Activated T-helper 2 cell treated with anti-CD3 and anti-CD28 coated beads, Interferon-gamma antibody, Interleukin-2, Interleukin-4, amounts not matched to agents 10 μg/mL and 5 μg/mL and 100 μg/mL, durations not matched to agents 14 hours and 24 hours and 36 hours (primary cell): ENCODE results near the gene TMEM41B. TPM values are rescaled to one million over a fixed set of nuclear protein-coding genes. Genes with fewer than 3 reads are reported as not detected.

Experiments
- DNase-seq: peaks from one replicate; pipeline ENCODE4 v3.0.0; 2021; ENCODE audit warnings: low spot score
- H3K27ac Mint-ChIP-seq: one replicate; pipeline ENCODE4 v1.8.0; 2021; ENCODE audit warnings: mixed read lengths
- H3K27me3 Mint-ChIP-seq: one replicate; pipeline ENCODE4 v1.8.0; 2021; ENCODE audit warnings: low read depth, mixed read lengths
- H3K36me3 Mint-ChIP-seq: one replicate; pipeline ENCODE4 v1.8.0; 2021; ENCODE audit warnings: low read depth, mixed read lengths
- H3K4me1 Mint-ChIP-seq: one replicate; pipeline ENCODE4 v1.8.0; 2021; ENCODE audit warnings: low read depth, mixed read lengths
- H3K4me3 Mint-ChIP-seq: one replicate; pipeline ENCODE4 v1.8.0; 2021; ENCODE audit warnings: low read depth, mild to moderate bottlenecking, moderate library complexity, mixed read lengths
- H3K9me3 Mint-ChIP-seq: one replicate; pipeline ENCODE4 v1.8.0; 2021; ENCODE audit warnings: mixed read lengths
- intact Hi-C: fragments of 100-400 bp; cut with micrococcal nuclease; formaldehyde crosslinking; loops from one replicate; pipeline ENCODE4 v1.15.1; 2023
- total RNA-seq: library from RNA; stranded (reverse); gene quantifications from 2 replicates; pipeline ENCODE4 v1.2.3, GENCODE V29; 2022

The TMEM41B gene
- total RNA-seq, 1 donor from 2014 or later = 29.8 TPM

- DNase-seq = peak; percentile 71
- H3K27me3 Mint-ChIP-seq = no peaks in the 10 kb centered on the region
- H3K4me3 Mint-ChIP-seq = peak overlapping the region; percentile 56
- peaks cover 26% of the 10 kb centered on the region for H3K36me3 Mint-ChIP-seq
- H3K27ac Mint-ChIP-seq = peak overlapping the region; percentile 40
- intact Hi-C loops = loop anchor here (1.0 kb wide), 2 partner anchors 16 to 34 kb away; partner anchors contain the start of gene TMEM41B
- peaks cover 17% of the 10 kb centered on the region for H3K4me1 Mint-ChIP-seq
- H3K9me3 Mint-ChIP-seq = no peaks in the 10 kb centered on the region
These were observed 33.6 kb downstream of the TMEM41B start for GRCh38 chr11:9280655-9281301.

GRCh38 chr11:9277176-9277575, 37.2 kb downstream of the TMEM41B start:
- Mint-ChIP-seq H3K4me3 (no peak overlapping the region), H3K27me3 (peaks cover 3% of the 10 kb centered on the region), H3K27ac (no peak overlapping the region), H3K9me3 (no peaks in the 10 kb centered on the region), H3K4me1 (peaks cover 21% of the 10 kb centered on the region), H3K36me3 (peaks cover 7% of the 10 kb centered on the region)
- no peak for DNase-seq
- intact Hi-C loops = no loop called here

DNA sequence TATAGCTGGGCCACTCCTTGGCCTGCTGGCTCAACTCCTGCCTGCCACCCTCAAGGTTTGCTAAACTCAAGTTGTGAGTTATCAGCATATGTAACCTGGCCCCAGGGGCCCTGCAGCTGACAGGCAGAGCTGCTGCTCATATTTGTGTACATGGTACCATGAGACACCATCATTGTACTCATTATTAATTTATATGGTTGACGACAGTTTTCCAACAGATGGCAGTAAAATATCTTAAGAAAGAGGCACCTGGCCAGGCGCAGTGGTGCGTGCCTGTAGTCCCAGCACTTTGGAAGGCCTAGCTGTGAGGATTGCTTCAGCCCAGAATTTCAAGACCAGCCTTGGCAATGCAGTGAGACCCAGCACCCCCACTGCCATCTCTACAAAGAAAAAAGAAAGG, 37.8 kb downstream of the TMEM41B start:
- Mint-ChIP-seq H3K4me1 (peaks cover 20% of the 10 kb centered on the region), H3K9me3 (no peaks in the 10 kb centered on the region), H3K4me3 (no peak overlapping the region), H3K36me3 (peaks cover 5% of the 10 kb centered on the region), H3K27me3 (peaks cover 6% of the 10 kb centered on the region), H3K27ac (no peak overlapping the region)
- DNase-seq = no peak
- intact Hi-C loops = no loop called here

DNA sequence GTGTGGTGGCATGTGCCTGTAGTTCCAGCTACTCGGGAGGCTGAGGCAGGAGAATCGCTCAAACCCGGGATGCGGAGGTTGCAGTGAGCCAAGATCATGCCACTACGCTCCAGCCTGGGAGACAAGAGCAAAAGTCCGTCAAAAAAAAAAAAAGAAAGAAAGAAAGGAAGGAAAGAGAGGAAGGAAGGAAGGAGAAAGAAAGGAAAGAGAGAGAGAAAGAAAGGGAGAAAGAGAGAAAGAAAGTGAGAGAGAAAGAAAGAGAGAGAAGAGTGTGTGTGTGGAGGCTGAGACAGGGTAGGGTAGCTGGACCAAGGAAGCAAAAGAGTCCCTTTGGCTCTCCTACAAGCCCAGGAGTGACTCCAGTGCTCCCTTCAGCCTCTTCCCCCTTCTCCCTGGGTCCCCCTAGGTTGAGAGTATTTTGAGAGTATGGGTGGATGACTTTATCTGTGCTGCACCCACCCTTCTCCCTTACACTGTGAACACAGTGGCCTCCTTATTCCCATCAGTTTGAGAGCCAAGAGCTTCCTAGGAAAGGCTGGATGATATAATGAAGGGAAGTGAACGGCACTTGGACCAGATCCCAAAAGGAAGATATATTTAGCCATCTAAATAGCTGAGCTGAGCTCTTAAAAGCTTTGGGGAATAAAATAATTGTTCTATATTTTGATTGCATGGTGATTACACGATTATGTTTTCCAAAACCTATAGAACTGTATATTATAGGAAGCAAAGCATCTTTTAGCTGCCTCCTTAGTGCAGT, 39.7 kb downstream of the TMEM41B start:
- Mint-ChIP-seq H3K27ac (no peak overlapping the region), H3K4me1 (peaks cover 4% of the 10 kb centered on the region), H3K4me3 (no peak overlapping the region), H3K36me3 (peaks cover 3% of the 10 kb centered on the region), H3K9me3 (no peaks in the 10 kb centered on the region), H3K27me3 (peaks cover 13% of the 10 kb centered on the region)
- no peak for DNase-seq
- intact Hi-C loops = no loop called here

GRCh38 chr11:9273376-9274336, 40.7 kb downstream of the TMEM41B start:
- peaks cover 4% of the 10 kb centered on the region for H3K4me1 Mint-ChIP-seq
- no peak overlapping the region for H3K4me3 Mint-ChIP-seq
- DNase-seq = no peak
- peaks cover 17% of the 10 kb centered on the region for H3K27me3 Mint-ChIP-seq
- intact Hi-C loops = no loop called here
- peaks cover 3% of the 10 kb centered on the region for H3K36me3 Mint-ChIP-seq
- H3K27ac Mint-ChIP-seq = no peak overlapping the region
- H3K9me3 Mint-ChIP-seq = no peaks in the 10 kb centered on the region

DNA sequence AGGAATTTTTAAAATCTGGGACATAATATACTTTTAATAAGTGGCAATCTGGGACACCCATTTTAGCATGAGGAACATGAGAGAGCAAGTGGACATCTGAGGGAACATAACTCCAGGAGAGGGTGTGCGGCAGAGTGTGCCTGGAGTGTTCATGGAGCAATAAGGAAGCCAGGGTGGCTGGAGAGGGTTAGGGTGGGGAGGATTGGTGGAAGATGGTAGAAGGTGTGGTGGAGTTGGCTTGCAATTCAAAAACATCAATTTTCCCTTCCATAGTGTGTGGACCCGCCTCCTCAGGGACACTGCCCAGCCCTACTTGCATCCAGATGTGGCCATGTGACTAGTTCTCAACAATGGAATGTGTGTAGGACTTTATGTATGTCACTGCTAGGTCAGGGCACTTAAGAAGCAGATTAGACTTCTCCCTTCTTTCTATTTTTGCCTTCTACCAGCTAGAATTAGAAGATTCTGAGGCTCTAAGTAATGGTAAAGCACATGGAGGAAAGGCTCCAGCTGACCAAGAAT, 44.8 kb downstream of the TMEM41B start:
- no peak for DNase-seq
- Mint-ChIP-seq H3K27me3 (peaks cover 41% of the 10 kb centered on the region), H3K36me3 (no peaks in the 10 kb centered on the region), H3K4me1 (peaks cover 8% of the 10 kb centered on the region), H3K9me3 (no peaks in the 10 kb centered on the region), H3K27ac (no peak overlapping the region), H3K4me3 (no peak overlapping the region)
- intact Hi-C loops = loop anchor here (5.0 kb wide), 1 partner anchor 113 kb away; the partner anchor contains the start of gene IPO7

DNA sequence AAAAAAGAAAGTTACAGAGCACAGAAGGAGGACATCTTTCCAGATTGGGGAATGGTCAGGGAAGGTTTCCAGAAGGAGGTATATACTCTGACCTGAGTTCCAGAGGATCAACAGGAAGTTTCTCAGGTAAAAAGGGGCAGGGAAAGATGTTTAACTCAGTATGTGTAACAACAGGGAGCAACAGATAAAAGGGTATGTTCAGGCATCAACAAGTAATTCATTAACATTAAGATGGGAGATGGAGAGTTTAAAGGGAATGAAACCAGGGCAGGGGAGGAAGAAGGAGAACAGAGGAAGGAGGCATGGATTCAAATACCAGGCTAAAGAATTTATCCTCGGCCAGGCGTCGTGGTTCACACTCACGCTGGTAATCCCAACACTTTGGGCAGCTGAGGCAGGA, 46.7 kb downstream of the TMEM41B start:
- no peaks in the 10 kb centered on the region for H3K9me3 Mint-ChIP-seq
- DNase-seq = no peak
- H3K4me3 Mint-ChIP-seq = no peak overlapping the region
- H3K4me1 Mint-ChIP-seq = peaks cover 15% of the 10 kb centered on the region
- H3K27me3 Mint-ChIP-seq = peaks cover 38% of the 10 kb centered on the region
- peaks cover 3% of the 10 kb centered on the region for H3K36me3 Mint-ChIP-seq
- H3K27ac Mint-ChIP-seq = no peak overlapping the region
- intact Hi-C loops = loop anchor here (5.0 kb wide), 1 partner anchor 115 kb away; the partner anchor contains the start of gene IPO7

DNA sequence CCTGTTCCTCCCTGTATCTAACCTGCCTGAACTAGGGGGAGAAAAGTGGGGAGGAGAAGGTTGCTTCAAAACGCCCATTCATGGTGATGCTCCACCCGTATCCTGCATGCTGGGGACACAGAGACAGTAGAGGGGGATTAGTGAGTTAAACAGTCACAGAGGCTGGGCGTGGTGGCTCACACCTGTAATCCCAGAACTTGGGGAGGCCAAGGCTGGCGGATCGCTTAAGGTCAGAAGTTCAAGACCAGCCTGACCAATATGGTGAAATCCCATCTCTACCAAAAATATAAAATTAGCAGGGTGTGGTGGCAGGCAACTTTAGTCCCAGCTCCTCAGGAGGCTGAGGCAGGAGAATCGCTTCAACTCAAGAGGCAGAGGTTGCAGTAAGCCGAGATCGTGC, 47.5 kb downstream of the TMEM41B start:
- H3K4me3 Mint-ChIP-seq = no peak overlapping the region
- intact Hi-C loops = loop anchor here (5.0 kb wide), 1 partner anchor 115 kb away; the partner anchor contains the start of gene IPO7
- H3K4me1 Mint-ChIP-seq = peaks cover 20% of the 10 kb centered on the region
- H3K36me3 Mint-ChIP-seq = peaks cover 7% of the 10 kb centered on the region
- no peak overlapping the region for H3K27ac Mint-ChIP-seq
- DNase-seq = no peak
- H3K9me3 Mint-ChIP-seq = no peaks in the 10 kb centered on the region
- peaks cover 35% of the 10 kb centered on the region for H3K27me3 Mint-ChIP-seq

DNA sequence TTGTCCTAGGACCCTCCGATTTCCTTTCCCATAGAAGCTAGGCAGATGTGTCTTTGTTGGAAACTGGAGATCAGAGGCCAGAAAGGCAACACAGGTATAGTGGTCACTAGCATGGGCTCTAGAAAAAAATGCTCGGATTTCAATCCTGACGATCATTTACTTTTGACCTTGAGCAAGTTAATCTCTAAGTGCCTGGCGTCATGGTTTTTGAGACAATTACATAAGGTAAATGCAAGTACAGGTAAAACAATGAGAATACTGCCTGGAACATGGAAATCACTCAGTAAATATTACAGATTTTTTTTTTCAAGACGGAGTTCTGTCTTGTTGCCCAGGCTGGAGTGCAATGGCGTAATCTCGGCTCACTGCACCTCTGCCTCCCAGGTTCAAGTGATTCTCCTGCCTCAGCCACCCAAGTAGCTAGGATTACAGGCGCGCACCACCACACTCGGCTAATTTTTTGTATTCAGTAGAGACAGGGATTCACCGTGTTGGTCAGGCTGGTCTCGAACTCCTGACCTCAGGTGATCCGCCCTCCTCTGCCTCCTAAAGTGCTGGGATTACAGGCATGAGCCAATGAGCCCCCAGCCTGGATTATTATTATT, 48.2 kb downstream of the TMEM41B start:
- H3K27ac Mint-ChIP-seq = peak overlapping the region; percentile 68
- H3K9me3 Mint-ChIP-seq = no peaks in the 10 kb centered on the region
- peak overlapping the region; percentile 78 for H3K4me3 Mint-ChIP-seq
- peaks cover 25% of the 10 kb centered on the region for H3K4me1 Mint-ChIP-seq
- intact Hi-C loops = loop anchor here (5.0 kb wide), 1 partner anchor 116 kb away; the partner anchor contains the start of gene IPO7
- peaks cover 11% of the 10 kb centered on the region for H3K36me3 Mint-ChIP-seq
- DNase-seq = no peak
- H3K27me3 Mint-ChIP-seq = peaks cover 33% of the 10 kb centered on the region

DNA sequence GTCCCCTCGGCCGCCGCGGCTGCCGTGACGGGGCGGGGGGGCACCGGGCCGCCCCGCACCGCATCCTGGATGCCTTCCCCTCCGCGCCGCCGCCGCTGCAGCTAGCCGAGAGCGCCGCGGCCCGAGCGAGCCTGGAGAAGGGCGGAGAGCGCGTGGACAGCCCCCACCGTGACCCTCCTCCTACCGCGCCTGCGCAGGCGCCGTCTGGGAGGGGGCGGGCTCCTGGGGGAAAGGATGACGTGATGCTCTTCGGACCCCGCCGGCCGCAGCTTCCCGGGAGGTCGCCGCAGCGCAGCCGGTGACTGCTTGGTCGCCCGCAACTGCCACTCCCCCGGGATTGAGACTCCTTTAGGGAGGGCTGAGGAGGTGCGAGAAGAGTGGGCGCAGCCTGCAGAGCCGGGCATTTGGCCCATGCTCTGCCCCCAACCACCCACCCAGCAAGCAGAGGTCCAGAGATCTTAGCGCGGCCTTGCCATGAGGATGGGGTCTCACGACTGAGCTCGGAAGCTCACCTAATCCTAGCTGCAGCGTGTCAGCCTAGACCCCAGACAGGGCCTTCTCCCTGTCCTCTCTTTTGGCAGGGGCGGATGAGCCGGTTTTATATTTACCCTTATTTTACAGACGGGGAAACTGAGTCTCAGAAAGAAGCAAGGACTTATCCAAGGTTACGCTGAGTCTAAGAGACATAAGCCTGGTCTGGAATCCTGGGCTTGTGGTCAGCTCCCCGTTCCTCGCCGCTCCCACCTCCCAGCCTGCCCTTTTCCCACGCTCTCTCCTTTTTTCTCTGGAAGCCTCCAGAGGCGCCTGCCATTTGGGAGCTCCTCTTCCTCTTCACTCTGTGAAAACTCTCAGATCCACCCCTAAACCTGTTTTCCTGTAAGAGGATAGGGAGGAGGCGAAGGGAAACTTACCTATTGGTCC, 48.9 kb downstream of the TMEM41B start, which contains the start of gene DENND5A:
TSS of gene DENND5A (minus strand) at position 140 of the 921 bp plus-strand sequence. CDS start 281 bp downstream, outside the sequence.
- Mint-ChIP-seq H3K4me1 (peaks cover 33% of the 10 kb centered on the region), H3K4me3 (peak within 1 kb of the TSS; percentile 86), H3K27ac (peak within 1 kb of the TSS; percentile 93), H3K27me3 (peaks cover 31% of the 10 kb centered on the region), H3K9me3 (no peaks in the 10 kb centered on the region), H3K36me3 (peaks cover 12% of the 10 kb centered on the region)
- DNase-seq = peak; percentile 39
- intact Hi-C loops = loop anchor here (5.0 kb wide), 1 partner anchor 117 kb away; the partner anchor contains the start of gene IPO7
